ENCODE results near the gene UTP14C.

Gene UTP14C

GRCh38 chr13:52043675-52044074 lies 19.2 kb downstream of the UTP14C start:
- 100% methylated on average over 3 of the region's 3 CpGs for WGBS
- no peak overlapping the region for H2BK12ac ChIP-seq (ENCODE audit: low read length in 2 of 2)
- H3K4me2 ChIP-seq (ENCODE audit: low read length, poor library complexity, severe bottlenecking): no peak overlapping the region

GRCh38 chr13:52047463-52047862 lies 23.0 kb downstream of the UTP14C start:
- no peak overlapping the region for H3K4me2 ChIP-seq (ENCODE audit: low read length, poor library complexity, severe bottlenecking)
- H3K27me3 ChIP-seq (ENCODE audit: control insufficient read depth in 1 of 2, insufficient read depth in 1 of 2, low read length in 2 of 2): no peaks in the 10 kb centered on the region
- H3K23ac ChIP-seq (ENCODE audit: low read length in 2 of 2): no peak overlapping the region
- no peak overlapping the region for H3K4me3 ChIP-seq (ENCODE audit: insufficient read depth in 1 of 2, low read depth in 1 of 2, low read length in 2 of 2)
- H2AK5ac ChIP-seq (ENCODE audit: low read length, severe bottlenecking): no peak overlapping the region
- no peak for DNase-seq
- 94% methylated on average over 3 of the region's 3 CpGs for WGBS
- no peak overlapping the region for H4K8ac ChIP-seq (ENCODE audit: low read length)
- no peak overlapping the region for H3K9ac ChIP-seq (ENCODE audit: low read length)
- no peaks in the 10 kb centered on the region for H3K9me3 ChIP-seq (ENCODE audit: control insufficient read depth, low read length)
- H3K79me1 ChIP-seq (replicated peaks; ENCODE audit: low read length, poor library complexity, severe bottlenecking): no peaks in the 10 kb centered on the region
- no peaks in the 10 kb centered on the region for H3K4me1 ChIP-seq (ENCODE audit: control insufficient read depth, insufficient read depth, low read depth, low read length)
- no peak overlapping the region for H2BK120ac ChIP-seq (ENCODE audit: low read depth, low read length)
- H3K18ac ChIP-seq (ENCODE audit: low read depth in 1 of 2, low read length in 2 of 2): no peak overlapping the region
- H3K4ac ChIP-seq (ENCODE audit: low read depth in 1 of 2, low read length in 2 of 2): no peak overlapping the region
- no peak overlapping the region for H2BK5ac ChIP-seq (ENCODE audit: low read depth, low read length, poor library complexity, severe bottlenecking)
- no peak overlapping the region for H2BK15ac ChIP-seq (ENCODE audit: low read depth, poor library complexity, severe bottlenecking)
- H3K27ac ChIP-seq (ENCODE audit: low read length, poor library complexity, severe bottlenecking): no peak overlapping the region
- no peak overlapping the region for H4K91ac ChIP-seq (ENCODE audit: low read length)
- no peak overlapping the region for H2AFZ ChIP-seq (ENCODE audit: low read depth, low read length)
- no peak overlapping the region for H3K14ac ChIP-seq (ENCODE audit: low read length in 2 of 2)
- H2BK12ac ChIP-seq (ENCODE audit: low read length in 2 of 2): no peak overlapping the region
- no peaks in the 10 kb centered on the region for H3K36me3 ChIP-seq (ENCODE audit: control insufficient read depth in 1 of 2, insufficient read depth in 2 of 2, low read depth in 1 of 2, low read length in 2 of 2)

More at GRCh38 chr13:52043675-52044074, 19.2 kb downstream of the UTP14C start:
- Histone ChIP-seq H2AK5ac (ENCODE audit: low read length, severe bottlenecking) (no peak overlapping the region), H3K36me3 (ENCODE audit: control insufficient read depth in 1 of 2, insufficient read depth in 2 of 2, low read depth in 1 of 2, low read length in 2 of 2) (no peaks in the 10 kb centered on the region), H3K27me3 (ENCODE audit: control insufficient read depth in 1 of 2, insufficient read depth in 1 of 2, low read length in 2 of 2) (no peaks in the 10 kb centered on the region), H3K4me3 (ENCODE audit: insufficient read depth in 1 of 2, low read depth in 1 of 2, low read length in 2 of 2) (no peak overlapping the region), H3K4me1 (ENCODE audit: control insufficient read depth, insufficient read depth, low read depth, low read length) (no peaks in the 10 kb centered on the region), H4K91ac (ENCODE audit: low read length) (no peak overlapping the region), H3K27ac (ENCODE audit: low read length, poor library complexity, severe bottlenecking) (no peak overlapping the region), H3K23ac (ENCODE audit: low read length in 2 of 2) (no peak overlapping the region), H2BK15ac (ENCODE audit: low read depth, poor library complexity, severe bottlenecking) (no peak overlapping the region), H4K8ac (ENCODE audit: low read length) (no peak overlapping the region), H2BK120ac (ENCODE audit: low read depth, low read length) (no peak overlapping the region), H3K9me3 (ENCODE audit: control insufficient read depth, low read length) (no peaks in the 10 kb centered on the region), H3K14ac (ENCODE audit: low read length in 2 of 2) (no peak overlapping the region), H3K18ac (ENCODE audit: low read depth in 1 of 2, low read length in 2 of 2) (no peak overlapping the region), H3K9ac (ENCODE audit: low read length) (no peak overlapping the region), H2BK5ac (ENCODE audit: low read depth, low read length, poor library complexity, severe bottlenecking) (no peak overlapping the region), H3K4ac (ENCODE audit: low read depth in 1 of 2, low read length in 2 of 2) (no peak overlapping the region), H3K79me1 (replicated peaks; ENCODE audit: low read length, poor library complexity, severe bottlenecking) (peaks cover 2% of the 10 kb centered on the region), H2AFZ (ENCODE audit: low read depth, low read length) (no peak overlapping the region)
- DNase-seq: no peak

GRCh38 chr13:52048516-52048915 lies 24.0 kb downstream of the UTP14C start:
- Histone ChIP-seq H3K27me3 (ENCODE audit: control insufficient read depth in 1 of 2, insufficient read depth in 1 of 2, low read length in 2 of 2) (no peaks in the 10 kb centered on the region), H4K8ac (ENCODE audit: low read length) (no peak overlapping the region), H2BK5ac (ENCODE audit: low read depth, low read length, poor library complexity, severe bottlenecking) (no peak overlapping the region), H3K9me3 (ENCODE audit: control insufficient read depth, low read length) (peaks cover 2% of the 10 kb centered on the region), H3K23ac (ENCODE audit: low read length in 2 of 2) (no peak overlapping the region), H3K4me2 (ENCODE audit: low read length, poor library complexity, severe bottlenecking) (no peak overlapping the region), H3K79me1 (replicated peaks; ENCODE audit: low read length, poor library complexity, severe bottlenecking) (no peaks in the 10 kb centered on the region), H2AFZ (ENCODE audit: low read depth, low read length) (no peak overlapping the region), H3K18ac (ENCODE audit: low read depth in 1 of 2, low read length in 2 of 2) (no peak overlapping the region), H2BK120ac (ENCODE audit: low read depth, low read length) (no peak overlapping the region), H3K14ac (ENCODE audit: low read length in 2 of 2) (no peak overlapping the region), H2AK5ac (ENCODE audit: low read length, severe bottlenecking) (no peak overlapping the region), H3K4me1 (ENCODE audit: control insufficient read depth, insufficient read depth, low read depth, low read length) (no peaks in the 10 kb centered on the region), H3K27ac (ENCODE audit: low read length, poor library complexity, severe bottlenecking) (no peak overlapping the region), H2BK12ac (ENCODE audit: low read length in 2 of 2) (no peak overlapping the region), H3K36me3 (ENCODE audit: control insufficient read depth in 1 of 2, insufficient read depth in 2 of 2, low read depth in 1 of 2, low read length in 2 of 2) (no peaks in the 10 kb centered on the region), H3K9ac (ENCODE audit: low read length) (no peak overlapping the region), H2BK15ac (ENCODE audit: low read depth, poor library complexity, severe bottlenecking) (no peak overlapping the region), H4K91ac (ENCODE audit: low read length) (no peak overlapping the region), H3K4ac (ENCODE audit: low read depth in 1 of 2, low read length in 2 of 2) (no peak overlapping the region), H3K4me3 (ENCODE audit: insufficient read depth in 1 of 2, low read depth in 1 of 2, low read length in 2 of 2) (no peak overlapping the region)
- WGBS: 82% methylated on average over 2 of the region's 2 CpGs
- no peak for DNase-seq

GRCh38 chr13:52051400-52051799 lies 26.9 kb downstream of the UTP14C start:
- Histone ChIP-seq H3K27me3 (ENCODE audit: control insufficient read depth in 1 of 2, insufficient read depth in 1 of 2, low read length in 2 of 2) (no peaks in the 10 kb centered on the region), H3K79me1 (replicated peaks; ENCODE audit: low read length, poor library complexity, severe bottlenecking) (no peaks in the 10 kb centered on the region), H2AK5ac (ENCODE audit: low read length, severe bottlenecking) (no peak overlapping the region), H3K27ac (ENCODE audit: low read length, poor library complexity, severe bottlenecking) (no peak overlapping the region), H2BK12ac (ENCODE audit: low read length in 2 of 2) (no peak overlapping the region), H3K4me2 (ENCODE audit: low read length, poor library complexity, severe bottlenecking) (no peak overlapping the region), H3K4ac (ENCODE audit: low read depth in 1 of 2, low read length in 2 of 2) (no peak overlapping the region), H3K4me3 (ENCODE audit: insufficient read depth in 1 of 2, low read depth in 1 of 2, low read length in 2 of 2) (no peak overlapping the region), H2BK5ac (ENCODE audit: low read depth, low read length, poor library complexity, severe bottlenecking) (no peak overlapping the region), H3K9ac (ENCODE audit: low read length) (no peak overlapping the region), H2BK120ac (ENCODE audit: low read depth, low read length) (no peak overlapping the region), H2BK15ac (ENCODE audit: low read depth, poor library complexity, severe bottlenecking) (no peak overlapping the region), H3K4me1 (ENCODE audit: control insufficient read depth, insufficient read depth, low read depth, low read length) (no peaks in the 10 kb centered on the region), H3K14ac (ENCODE audit: low read length in 2 of 2) (no peak overlapping the region), H3K18ac (ENCODE audit: low read depth in 1 of 2, low read length in 2 of 2) (no peak overlapping the region), H3K9me3 (ENCODE audit: control insufficient read depth, low read length) (peaks cover 2% of the 10 kb centered on the region), H3K36me3 (ENCODE audit: control insufficient read depth in 1 of 2, insufficient read depth in 2 of 2, low read depth in 1 of 2, low read length in 2 of 2) (no peaks in the 10 kb centered on the region), H2AFZ (ENCODE audit: low read depth, low read length) (no peak overlapping the region), H4K8ac (ENCODE audit: low read length) (no peak overlapping the region), H4K91ac (ENCODE audit: low read length) (no peak overlapping the region), H3K23ac (ENCODE audit: low read length in 2 of 2) (no peak overlapping the region)
- WGBS: 82% methylated on average over 7 of the region's 7 CpGs
- DNase-seq: no peak
